ENCODE data around the gene AGRN. TPM values are rescaled to one million over a fixed set of nuclear protein-coding genes. Genes with fewer than 3 reads are reported as not detected.

Gene AGRN
- total and polyA plus RNA-seq, 4 experiments from 2014 or later, result 1.2 to 1.4 TPM; not detected in 2

- Histone ChIP-seq H3K27ac (ENCODE audit: low read depth, low read length) (no peak overlapping the region), H3K27me3 (ENCODE audit: insufficient read depth, low read length) (no peaks in the 10 kb centered on the region), H3K36me3 (ENCODE audit: insufficient read depth, low read length) (no peaks in the 10 kb centered on the region), H3K4me1 (ENCODE audit: insufficient read depth, low read length) (no peaks in the 10 kb centered on the region), H3K9me3 (ENCODE audit: control insufficient read depth in 1 of 2, low read length in 2 of 2) (no peaks in the 10 kb centered on the region), H3K4me3 (ENCODE audit: low read length in 2 of 2) (no peak overlapping the region)
- no peak overlapping the region for H3K27ac Mint-ChIP-seq
- POLR2A ChIA-PET (ENCODE audit: partially characterized antibody), result no interaction called here
- H3K27me3 Mint-ChIP-seq, result no peaks in the 10 kb centered on the region
- H3K4me1 Mint-ChIP-seq, result no peaks in the 10 kb centered on the region
- no peak overlapping the region for H3K4me3 Mint-ChIP-seq
- no peak for DNase-seq
- H3K36me3 Mint-ChIP-seq, result peaks cover 0 to 3% of the 10 kb centered on the region in 2 donors
- no peaks in the 10 kb centered on the region for H3K9me3 Mint-ChIP-seq
- intact Hi-C loops (cut with micrococcal nuclease), result no loop called here
- CTCF ChIA-PET (ENCODE audit: partially characterized antibody), result no interaction called here
Observed at GRCh38 chr1:1085911-1086841, 66.3 kb downstream of the AGRN start.

- no peaks in the 10 kb centered on the region for H3K36me3 ChIP-seq (ENCODE audit: insufficient read depth, low read length)
- H3K9me3 ChIP-seq (ENCODE audit: control insufficient read depth in 1 of 2, low read length in 2 of 2), result no peaks in the 10 kb centered on the region
- Mint-ChIP-seq H3K9me3 (no peaks in the 10 kb centered on the region), H3K27ac (no peak overlapping the region), H3K36me3 (peaks cover 0 to 3% of the 10 kb centered on the region in 2 donors), H3K27me3 (no peaks in the 10 kb centered on the region), H3K4me1 (no peaks in the 10 kb centered on the region), H3K4me3 (no peak overlapping the region)
- ChIA-PET CTCF (ENCODE audit: partially characterized antibody) (no interaction called here), POLR2A (ENCODE audit: partially characterized antibody) (no interaction called here)
- no peaks in the 10 kb centered on the region for H3K4me1 ChIP-seq (ENCODE audit: insufficient read depth, low read length)
- no peak for DNase-seq
- no peaks in the 10 kb centered on the region for H3K27me3 ChIP-seq (ENCODE audit: insufficient read depth, low read length)
- intact Hi-C loops (cut with micrococcal nuclease), result no loop called here
- no peak overlapping the region for H3K27ac ChIP-seq (ENCODE audit: low read depth, low read length)
- H3K4me3 ChIP-seq (ENCODE audit: low read length in 2 of 2), result no peak overlapping the region
Observed at GRCh38 chr1:1086911-1087341, 67.0 kb downstream of the AGRN start.

GRCh38 chr1:1087351-1088028, 67.6 kb downstream of the AGRN start:
- no peaks in the 10 kb centered on the region for H3K27me3 Mint-ChIP-seq
- no peak overlapping the region for H3K27ac Mint-ChIP-seq
- no peak for DNase-seq
- POLR2A ChIA-PET (ENCODE audit: partially characterized antibody), result no interaction called here
- H3K4me3 ChIP-seq (ENCODE audit: low read length in 2 of 2), result no peak overlapping the region
- no peak overlapping the region for H3K4me3 Mint-ChIP-seq
- H3K36me3 Mint-ChIP-seq, result peaks cover 0 to 3% of the 10 kb centered on the region in 2 donors
- H3K27me3 ChIP-seq (ENCODE audit: insufficient read depth, low read length), result no peaks in the 10 kb centered on the region
- no peaks in the 10 kb centered on the region for H3K9me3 Mint-ChIP-seq
- no peaks in the 10 kb centered on the region for H3K4me1 Mint-ChIP-seq
- CTCF ChIA-PET (ENCODE audit: partially characterized antibody), result no interaction called here
- H3K27ac ChIP-seq (ENCODE audit: low read depth, low read length), result no peak overlapping the region
- no peaks in the 10 kb centered on the region for H3K9me3 ChIP-seq (ENCODE audit: control insufficient read depth in 1 of 2, low read length in 2 of 2)
- H3K36me3 ChIP-seq (ENCODE audit: insufficient read depth, low read length), result no peaks in the 10 kb centered on the region
- intact Hi-C loops (cut with micrococcal nuclease), result no loop called here
- no peaks in the 10 kb centered on the region for H3K4me1 ChIP-seq (ENCODE audit: insufficient read depth, low read length)

- DNase-seq, result no peak
- Histone ChIP-seq H3K4me1 (ENCODE audit: insufficient read depth, low read length) (no peaks in the 10 kb centered on the region), H3K27me3 (ENCODE audit: insufficient read depth, low read length) (no peaks in the 10 kb centered on the region), H3K36me3 (ENCODE audit: insufficient read depth, low read length) (no peaks in the 10 kb centered on the region), H3K4me3 (ENCODE audit: low read length in 2 of 2) (no peak overlapping the region), H3K27ac (ENCODE audit: low read depth, low read length) (no peak overlapping the region), H3K9me3 (ENCODE audit: control insufficient read depth in 1 of 2, low read length in 2 of 2) (no peaks in the 10 kb centered on the region)
- no peaks in the 10 kb centered on the region for H3K27me3 Mint-ChIP-seq
- ChIA-PET CTCF (ENCODE audit: partially characterized antibody) (no interaction called here), POLR2A (ENCODE audit: partially characterized antibody) (no interaction called here)
- no peaks in the 10 kb centered on the region for H3K9me3 Mint-ChIP-seq
- H3K27ac Mint-ChIP-seq, result no peak overlapping the region
- peaks cover 0 to under 1% of the 10 kb centered on the region in 2 donors for H3K36me3 Mint-ChIP-seq
- H3K4me1 Mint-ChIP-seq, result no peaks in the 10 kb centered on the region
- H3K4me3 Mint-ChIP-seq, result no peak overlapping the region
- intact Hi-C loops (cut with micrococcal nuclease), result no loop called here
Observed at GRCh38 chr1:1088029-1088800, 68.3 kb downstream of the AGRN start.

- no peaks in the 10 kb centered on the region for H3K9me3 ChIP-seq (ENCODE audit: control insufficient read depth in 1 of 2, low read length in 2 of 2)
- H3K4me3 ChIP-seq (ENCODE audit: low read length in 2 of 2), result no peak overlapping the region
- Mint-ChIP-seq H3K4me1 (no peaks in the 10 kb centered on the region), H3K36me3 (no peaks in the 10 kb centered on the region), H3K9me3 (no peaks in the 10 kb centered on the region), H3K4me3 (no peak overlapping the region), H3K27me3 (no peaks in the 10 kb centered on the region), H3K27ac (no peak overlapping the region)
- no peaks in the 10 kb centered on the region for H3K4me1 ChIP-seq (ENCODE audit: insufficient read depth, low read length)
- no peak overlapping the region for H3K27ac ChIP-seq (ENCODE audit: low read depth, low read length)
- intact Hi-C loops (cut with micrococcal nuclease), result no loop called here
- H3K36me3 ChIP-seq (ENCODE audit: insufficient read depth, low read length), result no peaks in the 10 kb centered on the region
- H3K27me3 ChIP-seq (ENCODE audit: insufficient read depth, low read length), result no peaks in the 10 kb centered on the region
- DNase-seq, result no peak
- CTCF ChIA-PET (ENCODE audit: partially characterized antibody), result no interaction called here
- POLR2A ChIA-PET (ENCODE audit: partially characterized antibody), result no interaction called here
Observed at GRCh38 chr1:1088801-1089680, 69.1 kb downstream of the AGRN start.

GRCh38 chr1:1089731-1090423, 70.0 kb downstream of the AGRN start:
- Histone ChIP-seq H3K4me3 (ENCODE audit: low read length in 2 of 2) (no peak overlapping the region), H3K27ac (ENCODE audit: low read depth, low read length) (no peak overlapping the region), H3K4me1 (ENCODE audit: insufficient read depth, low read length) (no peaks in the 10 kb centered on the region), H3K27me3 (ENCODE audit: insufficient read depth, low read length) (no peaks in the 10 kb centered on the region), H3K9me3 (ENCODE audit: control insufficient read depth in 1 of 2, low read length in 2 of 2) (no peaks in the 10 kb centered on the region), H3K36me3 (ENCODE audit: insufficient read depth, low read length) (no peaks in the 10 kb centered on the region)
- intact Hi-C loops (cut with micrococcal nuclease), result no loop called here
- CTCF ChIA-PET (ENCODE audit: partially characterized antibody), result no interaction called here
- no peak overlapping the region for H3K4me3 Mint-ChIP-seq
- no peaks in the 10 kb centered on the region for H3K9me3 Mint-ChIP-seq
- POLR2A ChIA-PET (ENCODE audit: partially characterized antibody), result no interaction called here
- H3K27me3 Mint-ChIP-seq, result no peaks in the 10 kb centered on the region
- H3K36me3 Mint-ChIP-seq, result no peaks in the 10 kb centered on the region
- H3K27ac Mint-ChIP-seq, result no peak overlapping the region
- no peak for DNase-seq
- H3K4me1 Mint-ChIP-seq, result no peaks in the 10 kb centered on the region
